HG02759 (cell line): ENCODE measurements around the gene ACAD10.
"Not testable (repeated sequence)": the region's sequence is repeated elsewhere in the genome, so short reads cannot be mapped to it uniquely, and the experiment has no call there.

ENCODE experiments used
- ATAC-seq: cut with Tn5 transposase; IDR thresholded peaks from one replicate; pipeline ENCODE4 v1.9.1; 2021; ENCODE audit warnings: mild to moderate bottlenecking, moderate library complexity; ENCODE audit not compliant: unreplicated experiment

Gene ACAD10

GRCh38 chr12:111748151-111748672, 62.4 kb downstream of the ACAD10 start:
- ATAC-seq, result no peak

DNA sequence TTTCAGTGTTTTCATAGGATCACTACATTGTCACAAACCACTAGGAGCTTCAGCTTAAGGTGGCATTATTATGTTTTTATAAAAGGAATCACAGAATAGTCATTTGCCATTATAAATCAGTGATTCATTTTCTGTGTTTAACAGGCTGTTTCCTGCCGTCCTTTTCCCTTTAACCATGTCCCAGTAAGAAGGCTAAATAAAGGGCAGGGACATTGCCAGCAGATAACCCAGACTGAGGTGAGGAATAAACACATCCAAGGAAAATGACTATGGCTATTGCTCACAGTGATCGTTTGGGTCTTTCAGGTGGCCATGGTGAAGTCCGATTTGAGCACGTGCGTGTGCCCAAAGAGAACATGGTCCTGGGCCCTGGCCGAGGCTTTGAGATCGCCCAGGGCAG, 63.0 kb downstream of the ACAD10 start:
- ATAC-seq, result no peak

GRCh38 chr12:111749391-111749790, 63.5 kb downstream of the ACAD10 start:
- ATAC-seq, result no peak

DNA sequence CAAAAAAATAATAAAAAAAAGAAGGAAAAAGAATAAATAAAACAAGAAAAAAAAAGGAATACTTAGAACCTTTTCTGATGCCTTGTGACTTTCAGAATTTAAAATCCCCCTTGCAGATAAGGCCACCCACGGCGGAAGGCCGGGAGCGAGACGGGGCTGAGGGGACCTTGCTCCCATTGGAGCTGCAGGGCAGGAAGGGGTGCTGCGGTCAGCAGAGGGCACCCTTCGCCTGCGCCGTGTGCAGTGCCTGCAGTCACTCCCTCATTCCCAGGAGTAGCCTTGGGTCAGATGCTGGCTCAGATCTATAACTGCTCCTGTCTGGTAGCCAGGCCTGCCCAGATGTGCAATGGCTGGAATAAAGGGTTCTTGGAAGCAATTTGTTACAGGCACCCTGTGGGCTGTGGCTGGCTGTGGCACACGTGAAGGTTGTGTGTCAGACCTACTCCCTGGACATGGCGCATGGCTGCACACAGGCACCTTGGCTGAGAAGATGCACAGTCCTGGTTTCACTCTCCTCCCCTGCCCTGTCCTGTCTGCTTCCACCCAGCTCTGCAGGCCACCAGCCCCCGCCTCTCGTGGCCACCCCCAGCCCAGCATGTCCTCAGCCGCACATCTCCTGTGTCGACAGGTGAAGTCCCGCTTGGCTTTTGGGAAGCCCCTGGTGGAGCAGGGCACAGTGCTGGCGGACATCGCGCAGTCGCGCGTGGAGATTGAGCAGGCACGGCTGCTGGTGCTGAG, 67.5 kb downstream of the ACAD10 start:
- no peak for ATAC-seq

DNA sequence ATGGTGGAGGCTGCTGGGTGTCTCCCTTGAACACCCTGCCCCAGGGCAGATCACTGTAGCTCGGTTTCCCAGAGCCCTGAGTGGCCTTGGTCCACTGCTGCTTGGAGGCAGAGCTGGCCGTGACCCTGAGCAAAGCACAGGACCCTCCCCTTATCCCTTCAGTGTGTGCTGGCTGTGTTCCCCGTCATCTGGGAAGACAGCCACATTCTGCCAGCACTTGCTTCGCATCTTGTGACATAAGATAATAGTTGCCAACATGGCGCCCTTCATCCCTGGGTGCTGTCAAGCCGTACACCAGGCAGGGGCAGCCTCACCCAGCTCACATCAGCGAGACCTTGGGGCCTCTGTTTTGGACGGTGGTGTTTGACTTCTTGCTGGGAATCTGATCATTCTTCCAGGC, 68.8 kb downstream of the ACAD10 start:
- no peak for ATAC-seq

GRCh38 chr12:111756196-111756595, 70.3 kb downstream of the ACAD10 start:
- ATAC-seq, result no peak

DNA sequence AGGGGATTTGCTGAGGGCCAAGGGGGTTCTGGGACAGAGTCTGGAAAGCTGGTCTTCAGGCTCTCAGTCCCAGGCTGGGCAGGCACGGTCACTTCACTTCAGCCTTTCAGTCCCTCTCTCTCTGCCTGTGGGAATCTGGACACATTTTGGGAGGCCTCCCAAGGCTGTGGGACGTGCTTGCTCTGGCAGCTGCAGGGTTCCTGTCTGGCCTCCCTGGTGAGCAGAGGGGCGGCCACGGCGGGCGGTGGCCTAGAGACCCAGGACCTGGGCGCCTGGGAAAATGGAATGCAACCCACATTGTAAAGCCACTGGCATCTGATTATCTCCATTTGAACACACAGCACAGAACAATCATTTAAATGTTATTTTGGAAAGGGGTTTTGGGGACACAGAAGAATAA, 70.8 kb downstream of the ACAD10 start:
- no peak for ATAC-seq

GRCh38 chr12:111757361-111758119, 71.7 kb downstream of the ACAD10 start:
- ATAC-seq, result peak; percentile 69

GRCh38 chr12:111758120-111758561, 72.3 kb downstream of the ACAD10 start:
- no peak for ATAC-seq

DNA sequence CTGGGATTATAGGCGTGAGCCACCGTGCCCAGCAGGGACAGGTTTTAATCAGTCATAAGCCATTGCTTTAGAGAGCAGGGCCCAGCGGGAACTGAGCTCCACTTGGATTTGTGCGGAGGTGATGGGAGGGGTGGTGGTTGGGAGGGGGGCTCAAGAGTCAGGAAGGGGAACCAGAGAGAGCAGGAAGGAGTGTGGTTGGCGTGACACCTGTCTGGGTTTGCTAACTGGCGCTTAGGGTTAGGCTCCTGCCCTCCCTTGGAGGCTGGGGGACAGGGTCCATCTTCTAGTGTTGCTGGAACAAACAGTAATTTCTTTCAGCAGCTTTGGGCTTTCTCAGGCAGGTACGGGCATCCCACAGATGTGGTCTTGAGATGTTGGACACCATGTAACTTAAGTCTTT, 73.4 kb downstream of the ACAD10 start:
- ATAC-seq, result no peak

DNA sequence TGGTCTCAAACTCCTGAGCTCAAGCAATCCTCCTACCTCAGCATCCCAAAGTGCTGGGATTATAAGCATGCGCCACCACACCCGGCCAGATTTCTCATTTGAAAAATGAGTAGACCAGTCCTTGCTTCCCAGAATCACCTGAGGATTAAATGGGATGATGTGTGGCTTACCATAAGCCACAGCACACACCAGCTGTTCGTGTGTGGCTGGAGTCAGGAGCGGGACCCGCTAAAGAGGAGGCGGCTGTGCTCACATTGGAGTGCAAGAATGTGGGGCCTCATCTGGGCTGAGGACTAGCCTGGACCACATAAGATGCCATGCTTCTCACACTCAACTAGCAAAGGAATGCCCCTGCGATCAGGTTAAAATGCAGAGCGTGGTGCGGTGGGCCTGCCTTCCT, 74.1 kb downstream of the ACAD10 start:
- no peak for ATAC-seq

- no peak for ATAC-seq
Measured at GRCh38 chr12:111761099-111761498, 75.2 kb downstream of the ACAD10 start.

DNA sequence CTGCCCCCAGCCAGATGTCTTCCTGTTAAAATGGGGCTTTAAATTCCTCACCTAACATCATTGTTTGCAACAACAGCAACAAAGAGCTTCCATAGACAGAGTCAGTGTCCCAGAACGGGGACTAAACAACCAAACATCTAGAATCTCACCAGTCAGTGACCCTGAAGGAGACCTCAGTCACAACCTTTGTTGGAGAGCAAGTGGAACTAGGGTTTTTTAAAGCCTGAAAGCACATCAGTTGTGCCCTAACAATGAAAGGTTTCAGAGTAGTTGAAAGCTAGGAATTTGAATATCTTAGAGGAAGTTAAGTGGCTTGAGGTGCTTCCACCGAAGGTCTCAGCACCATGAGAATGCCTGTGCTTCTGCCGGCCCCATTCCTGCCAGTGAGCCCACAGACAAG, 75.9 kb downstream of the ACAD10 start:
- no peak for ATAC-seq

GRCh38 chr12:111763552-111763951, 77.7 kb downstream of the ACAD10 start:
- not testable (repeated sequence) for ATAC-seq

- ATAC-seq, result no peak
Measured at GRCh38 chr12:111764120-111764821, 78.4 kb downstream of the ACAD10 start.

GRCh38 chr12:111766608-111767361, 80.9 kb downstream of the ACAD10 start, which contains the start of gene ALDH2:
TSS of gene ALDH2 (plus strand) at chr12:111766933. CDS start at chr12:111766983, 50 bp downstream.
- ATAC-seq, result peak; percentile 67

DNA sequence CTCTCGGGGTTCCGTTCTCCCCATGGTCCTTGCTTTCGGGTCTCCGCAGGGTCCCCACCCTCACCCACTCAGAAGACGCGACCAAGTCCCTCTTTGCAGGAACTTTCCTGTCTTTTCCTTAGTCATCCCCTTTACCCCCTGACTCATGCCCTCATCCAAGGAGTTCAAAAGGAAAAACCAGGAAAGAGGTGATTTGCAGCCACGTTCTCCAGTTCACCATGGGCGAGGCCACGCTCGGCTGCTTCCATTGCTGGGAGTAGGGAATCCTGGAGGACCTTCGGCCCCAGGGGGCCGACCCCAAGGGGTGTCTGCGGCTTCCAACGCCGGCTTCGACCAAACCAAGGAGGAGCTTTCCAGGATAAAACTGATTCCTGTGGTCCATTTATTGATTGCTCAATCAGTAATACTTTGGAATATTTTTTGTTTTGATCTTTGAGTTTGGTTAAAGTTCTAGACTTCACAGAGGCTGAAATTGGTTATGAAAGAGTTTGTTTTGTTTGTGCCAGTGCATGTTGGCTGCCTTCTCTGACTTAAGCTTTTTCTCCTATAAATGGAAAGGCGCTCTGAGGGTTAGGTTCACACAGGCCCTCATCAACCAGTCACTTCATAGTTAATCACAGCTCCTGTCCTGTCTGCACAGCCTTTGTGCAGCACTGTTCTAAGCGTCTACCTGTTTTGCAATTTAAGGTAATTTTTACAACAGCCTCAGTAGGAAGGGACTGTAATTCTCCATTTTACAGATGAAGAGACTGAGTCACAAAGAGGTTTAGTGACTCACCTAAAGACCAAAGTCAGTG, 81.7 kb downstream of the ACAD10 start:
- no peak for ATAC-seq

DNA sequence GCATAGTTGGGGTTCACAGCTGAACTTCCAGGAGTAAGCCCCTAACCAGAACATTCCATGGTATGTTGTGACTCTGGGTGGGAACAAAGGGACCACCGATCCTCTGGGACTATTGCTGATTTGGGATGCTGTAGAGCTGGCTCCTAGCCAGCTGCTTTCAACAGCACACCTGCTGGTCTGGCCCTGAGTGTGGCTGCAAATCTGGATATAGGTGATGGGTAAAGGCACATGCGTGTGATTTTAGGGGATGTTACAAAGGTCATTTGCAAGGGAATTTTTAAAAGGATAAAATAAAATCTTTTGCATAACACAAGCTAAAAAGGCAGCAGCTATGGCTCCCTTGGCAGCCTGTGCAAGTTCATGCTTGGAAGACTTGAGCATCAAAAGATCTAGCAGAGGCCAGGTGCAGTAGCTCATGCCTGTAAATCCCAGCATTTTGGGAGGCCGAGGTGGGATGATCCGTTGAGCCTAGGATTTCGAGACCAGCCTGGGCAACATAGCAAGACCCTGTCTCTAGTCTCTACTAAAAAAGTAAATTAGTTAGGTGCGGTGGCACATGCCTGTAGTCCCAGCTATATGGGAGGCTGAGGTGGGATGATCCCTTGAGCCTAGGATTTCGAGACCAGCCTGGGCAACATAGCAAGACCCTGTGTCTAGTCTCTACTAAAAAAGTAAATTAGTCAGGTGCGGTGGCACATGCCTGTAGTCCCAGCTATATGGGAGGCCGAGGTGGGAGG, 82.5 kb downstream of the ACAD10 start:
- ATAC-seq, result no peak

DNA sequence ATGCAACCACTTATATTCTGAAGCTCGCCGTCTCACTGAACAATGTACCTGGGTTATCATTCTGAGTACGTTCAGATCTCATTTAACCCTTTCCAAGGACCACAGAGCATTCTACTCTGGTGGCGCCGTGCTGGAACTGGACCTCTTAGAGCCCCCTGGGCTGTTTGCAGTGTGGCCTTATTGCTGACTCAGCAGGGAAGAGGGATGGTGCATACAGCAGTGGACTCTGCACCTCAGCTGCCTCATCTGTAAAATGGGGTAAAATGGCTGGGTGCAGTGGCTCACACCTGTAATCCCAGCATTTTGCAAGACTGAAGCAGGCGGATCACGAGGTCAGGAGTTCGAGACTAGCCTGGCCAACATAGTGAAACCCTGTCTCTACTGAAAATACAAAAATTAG, 83.7 kb downstream of the ACAD10 start:
- no peak for ATAC-seq
